Smooth muscle cell (in vitro differentiated cells): ENCODE results near the gene MYL3. TPM values are rescaled to one million over a fixed set of nuclear protein-coding genes. Genes with fewer than 3 reads are reported as not detected.

Source experiments
- DNase-seq: peaks from one replicate; lab custom pipeline; 2025; ENCODE audit not compliant: unreplicated experiment; lab: John Stamatoyannopoulos, UW
- H2AFZ ChIP-seq: fragments of 200-600 bp; sonication (generic); 2 replicates; pipeline ENCODE4 v1.6.0; 2016; ENCODE audit warnings: antibody characterized with exemption, low read depth, mild to moderate bottlenecking
- H3F3A ChIP-seq: fragments of 200-600 bp; sonication (generic); 2 replicates; pipeline ENCODE4 v1.6.0; 2017; ENCODE audit warnings: antibody characterized with exemption, low read depth
- H3K27ac ChIP-seq: fragments of 200-600 bp; sonication (generic); 2 replicates; pipeline ENCODE4 v1.5.1; 2016; ENCODE audit warnings: low read depth, mild to moderate bottlenecking
- H3K27me3 ChIP-seq: fragments of 200-600 bp; sonication (generic); 2 replicates; pipeline ENCODE4 v1.6.1; 2016; ENCODE audit warnings: low read depth, mild to moderate bottlenecking
- H3K36me3 ChIP-seq: fragments of 200-600 bp; sonication (generic); 2 replicates; pipeline ENCODE4 v1.5.1; 2016; ENCODE audit warnings: low read depth
- H3K4me1 ChIP-seq: fragments of 200-600 bp; sonication (generic); 2 replicates; pipeline ENCODE4 v1.5.1; 2016; ENCODE audit warnings: low read depth
- H3K4me2 ChIP-seq: fragments of 200-600 bp; sonication (generic); 2 replicates; pipeline ENCODE4 v1.6.0; 2016; ENCODE audit warnings: mild to moderate bottlenecking
- H3K4me3 ChIP-seq: fragments of 200-600 bp; sonication (generic); 2 replicates; pipeline ENCODE4 v1.5.1; 2016; ENCODE audit warnings: mild to moderate bottlenecking
- H3K79me2 ChIP-seq: fragments of 200-600 bp; sonication (generic); 2 replicates; pipeline ENCODE4 v1.6.0; 2016; ENCODE audit warnings: low read depth, mild to moderate bottlenecking
- H3K9ac ChIP-seq: fragments of 200-600 bp; sonication (generic); 2 replicates; pipeline ENCODE4 v1.6.0; 2016; ENCODE audit warnings: low read depth
- H3K9me3 ChIP-seq: fragments of 200-600 bp; sonication (generic); replicated peaks from 2 replicates; pipeline ENCODE4 v1.5.1; 2016; ENCODE audit warnings: low read depth
- H4K20me1 ChIP-seq: fragments of 200-600 bp; sonication (generic); 2 replicates; pipeline ENCODE4 v1.6.0; 2016; ENCODE audit warnings: low read depth
- CTCF ChIP-seq: fragments of 200-600 bp; sonication (generic); IDR thresholded peaks from 2 replicates; pipeline ENCODE4 v1.5.1; 2017; ENCODE audit warnings: borderline replicate concordance, mild to moderate bottlenecking, antibody characterized with exemption; ENCODE audit not compliant: insufficient read depth, poor library complexity, severe bottlenecking
- WGBS: methylation state at CpG from one replicate; pipeline ENCODE4 v1.1.7; 2016; ENCODE audit warnings: low lambda C conversion rate; 5-methylcytosine and 5-hydroxymethylcytosine counted together
- polyA plus RNA-seq: library from polyadenylated mRNA; unstranded; fragments of >200 nt; fragmentation: Nextera tagmentation; extraction: Ambion mirVana; gene quantifications from 2 replicates; pipeline ENCODE4 v1.2.1, GENCODE V29; 2016
- total RNA-seq: library from RNA; depleted of rRNA; stranded (reverse); fragments of >200 nt; gene quantifications from 2 replicates; pipeline ENCODE4 v1.2.3, GENCODE V29; 2014

The MYL3 gene
- total and polyA plus RNA-seq, 2 experiments from 2014 or later = 8.4 to 25.6 TPM

GRCh38 chr3:46852839-46853355, 10.3 kb downstream of the MYL3 start:
- TF ChIP-seq CTCF = no peak
- Histone ChIP-seq H3K9ac (no peak overlapping the region), H3K79me2 (no peaks in the 10 kb centered on the region), H2AFZ (no peak overlapping the region), H3K4me3 (no peak overlapping the region), H4K20me1 (no peaks in the 10 kb centered on the region), H3K9me3 (no peaks in the 10 kb centered on the region), H3K27ac (no peak overlapping the region), H3K36me3 (no peaks in the 10 kb centered on the region), H3K27me3 (no peaks in the 10 kb centered on the region), H3F3A (peaks cover 9% of the 10 kb centered on the region), H3K4me2 (no peak overlapping the region), H3K4me1 (peaks cover 7% of the 10 kb centered on the region)
- DNase-seq = no peak
- WGBS = 90% methylated on average over 2 of the region's 2 CpGs

GRCh38 chr3:46852334-46852720, 10.9 kb downstream of the MYL3 start:
- no peak for DNase-seq

GRCh38 chr3:46851364-46852333, 11.6 kb downstream of the MYL3 start:
- WGBS = 73% methylated on average over 12 of the region's 13 CpGs
- no peaks in the 10 kb centered on the region for H3K79me2 ChIP-seq
- H2AFZ ChIP-seq = no peak overlapping the region
- DNase-seq = no peak
- H3K4me1 ChIP-seq = peaks cover 7% of the 10 kb centered on the region
- peaks cover 14% of the 10 kb centered on the region for H3F3A ChIP-seq
- TF ChIP-seq CTCF = no peak
- H3K9ac ChIP-seq = no peak overlapping the region
- no peak overlapping the region for H3K4me2 ChIP-seq
- no peaks in the 10 kb centered on the region for H3K9me3 ChIP-seq
- H4K20me1 ChIP-seq = no peaks in the 10 kb centered on the region
- no peak overlapping the region for H3K4me3 ChIP-seq
- H3K27ac ChIP-seq = no peak overlapping the region
- no peaks in the 10 kb centered on the region for H3K27me3 ChIP-seq
- H3K36me3 ChIP-seq = no peaks in the 10 kb centered on the region

More at GRCh38 chr3:46852334-46852720, 10.9 kb downstream of the MYL3 start:
- no peak overlapping the region for H3K27ac ChIP-seq
- H2AFZ ChIP-seq = no peak overlapping the region
- H3K9ac ChIP-seq = no peak overlapping the region
- no peaks in the 10 kb centered on the region for H3K9me3 ChIP-seq
- H3K36me3 ChIP-seq = no peaks in the 10 kb centered on the region
- H3F3A ChIP-seq = peaks cover 14% of the 10 kb centered on the region
- TF ChIP-seq CTCF = no peak
- no peak overlapping the region for H3K4me2 ChIP-seq
- peaks cover 7% of the 10 kb centered on the region for H3K4me1 ChIP-seq
- H3K27me3 ChIP-seq = no peaks in the 10 kb centered on the region
- H3K4me3 ChIP-seq = no peak overlapping the region
- WGBS = 95% methylated on average over 9 of the region's 9 CpGs
- no peaks in the 10 kb centered on the region for H3K79me2 ChIP-seq
- H4K20me1 ChIP-seq = no peaks in the 10 kb centered on the region
